ENCODE measurements around the gene SVEP1.
A peak's percentile ranks its signal among the peaks of the same experiment; 100 is the strongest.
"Not testable (repeated sequence)": the region's sequence is repeated elsewhere in the genome, so short reads cannot be mapped to it uniquely, and the experiment has no call there.

The SVEP1 gene

DNA sequence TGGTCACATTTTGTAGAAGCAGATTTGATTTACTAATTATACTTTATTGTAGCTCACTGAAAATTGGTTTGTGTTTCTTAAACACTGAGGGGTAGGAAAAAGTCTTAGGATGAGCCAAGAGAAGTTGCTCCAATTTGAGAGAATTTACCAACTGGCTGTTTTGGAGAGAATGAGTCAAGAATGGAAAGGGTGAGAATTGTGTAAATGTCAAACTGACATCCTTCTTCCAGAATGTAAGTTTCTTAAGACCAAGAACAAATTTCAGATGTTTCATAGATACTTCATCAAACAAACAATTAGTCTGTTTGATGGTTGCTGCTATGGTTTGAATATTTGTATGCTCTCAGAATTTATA is 135.7 kb downstream of the SVEP1 start:
- DNase-seq (ENCODE audit: low spot score) = no peak

- DNase-seq (ENCODE audit: low spot score) = peak; percentile 52
These were observed 136.2 kb downstream of the SVEP1 start for GRCh38 chr9:110443146-110443865.

- DNase-seq (ENCODE audit: low spot score) = no peak
These were observed 138.7 kb downstream of the SVEP1 start for GRCh38 chr9:110440796-110441195.

DNA sequence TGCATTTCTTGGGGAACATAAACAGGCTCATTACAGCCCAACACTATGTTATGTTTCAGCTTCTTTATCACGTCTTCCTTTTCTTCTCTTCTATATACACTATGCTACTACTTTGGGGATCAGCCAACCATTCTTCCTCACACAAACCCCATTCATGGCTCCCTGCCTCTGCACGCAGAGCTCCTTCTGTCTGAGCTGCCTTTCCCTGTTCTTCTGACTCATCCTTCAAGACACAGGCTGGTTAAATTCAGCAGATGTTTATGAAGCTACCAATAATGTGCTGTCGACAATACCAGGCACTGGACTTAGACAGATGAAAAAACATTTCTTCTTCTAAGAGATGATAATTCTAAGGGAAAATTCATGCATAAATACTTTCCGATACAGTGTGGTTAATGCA is 139.4 kb downstream of the SVEP1 start:
- peak; percentile 41 for DNase-seq (ENCODE audit: low spot score)

DNA sequence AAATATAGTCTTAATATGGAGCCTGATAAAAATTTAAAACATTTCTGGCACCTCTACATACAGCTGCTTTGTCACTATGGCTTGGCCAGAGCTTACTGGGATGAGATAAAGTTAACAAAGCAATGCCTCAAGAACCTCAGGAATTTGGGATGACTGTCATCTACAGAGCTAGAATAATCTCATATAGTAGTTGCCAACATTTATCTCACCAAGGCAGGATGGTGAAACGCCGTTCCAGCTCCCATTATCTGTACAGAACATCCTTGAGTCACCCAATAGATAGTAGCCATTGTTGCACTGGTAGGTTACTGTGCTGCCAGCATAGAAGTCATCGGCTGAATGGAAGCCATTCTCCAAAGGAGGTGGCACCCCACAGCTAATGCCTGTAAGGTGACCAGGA is 147.3 kb downstream of the SVEP1 start:
- no peak for DNase-seq (ENCODE audit: low spot score)

DNA sequence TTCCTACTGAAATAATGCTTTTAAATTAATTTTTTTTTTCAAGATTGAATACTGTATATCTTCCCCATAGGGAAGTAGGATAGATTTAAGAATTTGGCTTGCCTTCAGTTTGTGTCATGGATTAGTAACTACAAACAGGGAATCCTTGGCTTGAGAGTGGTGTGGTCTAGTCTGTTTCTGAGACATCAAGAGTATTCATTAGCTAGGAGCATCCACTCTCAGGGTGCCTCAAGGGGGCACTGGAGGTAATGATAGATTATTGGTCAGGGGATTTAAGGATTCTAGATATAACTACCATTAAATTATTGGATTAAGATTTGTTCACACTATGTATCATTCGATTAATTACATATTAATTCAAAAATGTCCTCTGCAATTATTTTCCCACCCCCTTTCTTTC is 150.1 kb downstream of the SVEP1 start:
- DNase-seq (ENCODE audit: low spot score) = no peak

DNA sequence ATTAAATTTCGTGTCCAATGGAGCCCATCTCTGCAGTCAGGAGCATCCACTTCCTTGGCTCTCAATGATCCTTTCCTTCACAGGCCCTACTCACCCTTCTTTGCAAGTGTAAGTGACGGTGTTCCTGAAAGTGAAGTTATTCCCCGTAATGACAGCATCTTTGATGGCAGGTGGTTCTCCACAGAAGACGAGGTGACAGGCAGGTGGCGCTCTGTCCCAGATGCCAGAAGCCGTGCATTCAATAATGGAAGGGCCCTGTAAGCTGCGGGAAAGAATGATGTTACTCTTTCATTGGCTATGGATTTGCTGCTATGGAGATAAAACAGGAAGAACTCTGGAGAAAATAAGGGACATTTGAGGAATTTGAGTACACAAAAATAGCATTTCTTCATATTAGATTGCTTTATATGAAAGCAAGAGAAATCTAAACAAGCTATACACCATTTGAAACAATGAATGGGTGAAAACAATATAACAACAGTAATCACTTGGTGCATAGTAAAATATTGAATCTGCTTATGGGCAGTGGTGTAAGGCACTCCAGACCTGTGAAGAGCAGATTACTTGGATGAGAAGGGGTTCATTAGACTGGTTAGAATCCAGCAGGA is 151.9 kb downstream of the SVEP1 start:
- no peak for DNase-seq (ENCODE audit: low spot score)

GRCh38 chr9:110426052-110426709 is 153.4 kb downstream of the SVEP1 start:
- DNase-seq (ENCODE audit: low spot score) = no peak

GRCh38 chr9:110414471-110414870 is 165.1 kb downstream of the SVEP1 start:
- DNase-seq (ENCODE audit: low spot score) = no peak

- no peak for DNase-seq (ENCODE audit: low spot score)
These were observed 168.6 kb downstream of the SVEP1 start for GRCh38 chr9:110410961-110411360.

DNA sequence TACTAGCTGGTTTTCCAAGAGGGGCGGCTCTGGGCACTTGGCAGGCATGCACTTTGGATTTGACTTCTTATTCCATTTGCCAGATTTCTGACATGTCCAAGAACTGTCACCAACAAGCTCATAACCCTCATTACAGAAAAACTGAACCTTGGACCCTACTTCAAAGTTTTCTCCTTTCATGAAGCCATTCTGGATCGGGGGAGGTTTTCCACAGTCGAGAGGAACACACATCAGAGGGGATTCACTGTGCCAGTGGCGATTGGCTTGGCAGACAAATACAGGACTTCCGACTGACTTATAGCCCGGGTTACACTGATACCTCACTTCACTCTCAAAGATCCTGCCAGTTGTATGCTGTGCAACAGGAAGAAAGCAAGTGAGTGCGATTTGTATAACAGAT is 170.9 kb downstream of the SVEP1 start:
- no peak for DNase-seq (ENCODE audit: low spot score)

GRCh38 chr9:110405858-110406443 is 173.6 kb downstream of the SVEP1 start:
- DNase-seq (ENCODE audit: low spot score) = no peak

DNA sequence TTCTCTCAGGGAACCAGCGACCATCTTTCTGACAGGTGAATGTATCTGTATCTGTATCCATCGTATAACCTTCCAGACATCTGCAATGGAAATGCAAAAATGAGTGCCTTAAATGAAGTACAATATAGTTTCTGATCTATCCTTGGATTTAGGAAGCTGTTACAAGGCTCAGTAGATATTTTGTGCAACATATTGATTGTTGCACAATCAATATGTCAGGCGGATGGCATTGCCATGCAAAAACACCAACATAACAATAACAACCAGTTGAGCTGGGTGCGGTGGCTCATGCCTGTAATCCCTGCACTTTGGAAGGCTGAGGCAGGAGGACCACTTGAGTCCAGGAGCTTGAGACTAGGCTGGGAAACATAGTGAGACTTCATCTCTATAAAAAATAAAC is 175.1 kb downstream of the SVEP1 start:
- no peak for DNase-seq (ENCODE audit: low spot score)

GRCh38 chr9:110399983-110400382 is 179.6 kb downstream of the SVEP1 start:
- no peak for DNase-seq (ENCODE audit: low spot score)

GRCh38 chr9:110398992-110399391 is 180.5 kb downstream of the SVEP1 start:
- not testable (repeated sequence) for DNase-seq (ENCODE audit: low spot score)

GRCh38 chr9:110391826-110392485 is 187.6 kb downstream of the SVEP1 start:
- no peak for DNase-seq (ENCODE audit: low spot score)

DNA sequence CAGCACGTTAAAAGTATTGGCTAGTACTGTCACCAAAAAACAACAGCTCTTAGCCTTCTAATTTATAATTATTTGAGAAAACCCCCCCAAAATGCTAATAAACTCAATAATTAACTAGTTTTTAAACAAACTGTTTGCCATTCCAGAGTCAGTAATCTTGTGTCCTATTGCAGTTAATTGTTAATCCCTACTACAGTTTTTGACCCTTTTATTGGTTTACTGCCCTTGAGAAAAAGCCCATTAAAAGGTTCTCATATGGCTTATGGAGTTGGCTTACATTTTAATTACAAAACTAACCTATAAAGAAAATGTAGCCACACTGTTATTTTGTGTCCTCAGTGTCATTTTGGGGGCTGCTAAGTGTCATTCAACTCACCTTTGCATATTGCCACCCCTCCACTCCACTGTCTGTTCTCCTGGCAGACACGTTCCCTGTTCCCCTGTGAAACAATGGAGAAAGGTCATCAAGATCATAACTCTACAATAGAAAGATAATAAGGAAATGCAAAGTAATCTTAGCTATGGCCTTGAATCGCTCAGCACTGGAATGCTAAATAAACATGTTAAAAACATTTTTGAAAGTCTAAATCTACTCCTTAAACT is 190.3 kb downstream of the SVEP1 start:
- no peak for DNase-seq (ENCODE audit: low spot score)

DNA sequence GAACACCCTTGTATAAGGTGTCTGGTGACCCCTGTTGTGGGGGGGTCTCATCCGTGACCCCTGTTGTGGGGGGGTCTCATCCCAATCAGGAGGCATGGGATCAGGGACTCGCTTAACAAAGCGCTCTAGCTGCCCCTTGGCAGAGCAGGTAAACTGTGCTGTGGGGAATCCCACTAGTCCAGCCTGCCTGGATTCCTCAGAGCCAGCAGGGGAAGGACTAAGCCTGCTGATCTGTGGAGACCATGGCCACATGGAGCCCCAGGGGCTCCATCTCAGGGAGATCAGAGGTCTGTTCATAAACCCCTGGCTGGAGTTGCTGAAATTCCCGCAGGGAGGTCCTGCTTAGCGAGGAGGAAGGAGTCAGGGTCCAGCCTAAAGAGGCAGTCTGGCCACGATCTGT is 196.1 kb downstream of the SVEP1 start:
- DNase-seq (ENCODE audit: low spot score) = no peak

DNA sequence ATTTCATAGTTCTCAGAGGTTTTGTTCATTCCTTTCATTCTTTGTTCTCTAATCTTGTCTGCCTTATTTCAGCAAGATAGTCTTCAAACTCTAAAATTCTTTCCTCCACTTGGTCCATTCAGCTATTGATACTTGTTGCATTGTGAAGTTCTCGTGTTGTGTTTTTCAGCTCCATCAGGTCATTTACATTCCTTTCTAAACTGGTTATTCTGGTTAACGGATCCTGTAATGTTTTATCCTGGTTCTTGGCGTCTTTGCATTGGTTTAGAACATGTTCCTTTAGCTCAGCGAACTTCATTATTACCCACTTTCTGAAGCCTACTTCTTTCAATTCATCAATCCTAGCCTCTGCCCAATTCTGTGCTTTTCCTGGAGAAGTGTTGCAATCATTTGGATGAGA is 196.8 kb downstream of the SVEP1 start:
- DNase-seq (ENCODE audit: low spot score) = no peak

DNA sequence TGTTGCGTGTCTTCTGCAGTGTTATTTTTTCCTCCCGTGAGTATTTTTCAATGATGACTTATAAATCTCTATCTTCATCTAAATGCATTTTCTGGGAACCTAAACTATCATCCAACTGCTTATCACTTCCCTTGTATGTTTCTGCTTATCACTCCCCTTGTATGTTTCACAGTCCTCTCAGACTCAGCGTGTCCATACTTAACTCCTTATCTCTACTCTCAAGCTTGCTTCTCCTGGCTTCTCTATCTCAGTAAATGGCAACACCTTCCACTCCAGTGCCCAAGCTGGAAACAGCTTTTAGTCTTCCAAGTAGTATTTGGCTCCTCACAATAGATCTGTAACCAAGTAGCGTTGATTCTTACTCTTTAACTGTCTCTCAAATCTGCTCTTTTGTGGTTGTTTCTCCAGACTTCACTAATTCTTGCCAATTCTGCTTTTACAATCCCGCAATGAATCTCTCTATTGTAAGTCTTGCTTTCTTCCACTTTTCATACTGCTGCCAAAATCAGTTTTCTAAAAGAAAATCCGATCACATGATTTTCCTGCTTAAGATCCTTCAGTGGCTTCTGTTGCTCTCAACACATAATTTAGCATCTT is 208.0 kb downstream of the SVEP1 start:
- DNase-seq (ENCODE audit: low spot score) = no peak

DNA sequence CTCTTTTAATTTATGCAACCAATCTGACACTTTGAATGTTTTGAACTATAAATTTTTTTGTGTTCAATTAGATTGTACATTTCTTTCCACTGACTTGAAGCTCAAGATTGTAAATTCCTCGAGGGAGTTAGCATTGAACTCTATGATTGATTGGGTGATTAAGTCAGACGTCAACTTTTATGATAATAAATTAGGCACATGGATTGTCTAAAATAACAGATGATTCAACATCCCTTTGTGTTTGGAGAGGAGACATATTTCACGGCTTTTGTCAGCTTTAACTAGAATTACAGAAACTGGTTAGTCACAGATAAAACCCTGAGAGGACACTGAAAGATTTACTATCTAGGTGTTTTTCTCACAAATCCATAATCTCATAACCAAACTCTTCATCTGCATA is 209.2 kb downstream of the SVEP1 start:
- peak; percentile 4 for DNase-seq (ENCODE audit: low spot score)

- DNase-seq (ENCODE audit: low spot score) = no peak
These were observed 215.1 kb downstream of the SVEP1 start for GRCh38 chr9:110364451-110364850.

Data from hepatic stellate cell (primary cell).